ENCODE measurements around the gene MFSD8.
"Not testable (repeated sequence)": the region's sequence is repeated elsewhere in the genome, so short reads cannot be mapped to it uniquely, and the experiment has no call there.

MFSD8 gene

DNA sequence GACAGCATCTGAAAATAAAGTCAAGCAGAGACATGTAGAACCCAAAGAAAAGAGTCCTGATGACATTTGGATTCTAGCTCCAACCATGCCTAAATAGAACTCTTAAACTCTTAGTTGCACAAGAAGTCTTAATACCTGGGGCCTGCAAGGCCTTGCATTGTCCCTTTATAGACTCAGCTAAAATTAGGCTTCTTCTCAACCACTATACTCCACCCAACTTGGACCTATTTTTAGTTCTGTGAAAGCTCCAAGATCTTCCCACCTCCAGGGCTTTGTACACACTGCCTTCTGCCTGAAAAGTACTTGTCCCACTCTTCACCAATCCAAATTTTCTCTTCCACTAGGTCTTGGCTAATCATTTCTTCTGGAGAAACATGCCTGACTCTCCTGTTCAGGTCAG, 47.8 kb downstream of the MFSD8 start:
- ATAC-seq (ENCODE audit: low read depth) (no peak), DNase-seq (ENCODE audit: low spot score) (no peak)
- H3K4me1 ChIP-seq (ENCODE audit: insufficient read depth, poor library complexity, severe bottlenecking), result no peaks in the 10 kb centered on the region
- H3K9me3 ChIP-seq (ENCODE audit: severe bottlenecking), result no peaks in the 10 kb centered on the region
- H3K27me3 ChIP-seq (ENCODE audit: insufficient read depth, poor library complexity, severe bottlenecking), result no peaks in the 10 kb centered on the region
- H3K4me3 ChIP-seq (ENCODE audit: severe bottlenecking), result no peak overlapping the region
- peaks cover 34% of the 10 kb centered on the region for H3K36me3 ChIP-seq (ENCODE audit: low read depth)
- H3K27ac ChIP-seq (ENCODE audit: poor library complexity, severe bottlenecking), result no peak overlapping the region
- TF ChIP-seq, protein P1, sequence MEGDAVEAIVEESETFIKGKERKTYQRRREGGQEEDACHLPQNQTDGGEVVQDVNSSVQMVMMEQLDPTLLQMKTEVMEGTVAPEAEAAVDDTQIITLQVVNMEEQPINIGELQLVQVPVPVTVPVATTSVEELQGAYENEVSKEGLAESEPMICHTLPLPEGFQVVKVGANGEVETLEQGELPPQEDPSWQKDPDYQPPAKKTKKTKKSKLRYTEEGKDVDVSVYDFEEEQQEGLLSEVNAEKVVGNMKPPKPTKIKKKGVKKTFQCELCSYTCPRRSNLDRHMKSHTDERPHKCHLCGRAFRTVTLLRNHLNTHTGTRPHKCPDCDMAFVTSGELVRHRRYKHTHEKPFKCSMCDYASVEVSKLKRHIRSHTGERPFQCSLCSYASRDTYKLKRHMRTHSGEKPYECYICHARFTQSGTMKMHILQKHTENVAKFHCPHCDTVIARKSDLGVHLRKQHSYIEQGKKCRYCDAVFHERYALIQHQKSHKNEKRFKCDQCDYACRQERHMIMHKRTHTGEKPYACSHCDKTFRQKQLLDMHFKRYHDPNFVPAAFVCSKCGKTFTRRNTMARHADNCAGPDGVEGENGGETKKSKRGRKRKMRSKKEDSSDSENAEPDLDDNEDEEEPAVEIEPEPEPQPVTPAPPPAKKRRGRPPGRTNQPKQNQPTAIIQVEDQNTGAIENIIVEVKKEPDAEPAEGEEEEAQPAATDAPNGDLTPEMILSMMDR (IDR thresholded peaks at IDR 0.05; ENCODE audit: poor library complexity, severe bottlenecking), result no peak

DNA sequence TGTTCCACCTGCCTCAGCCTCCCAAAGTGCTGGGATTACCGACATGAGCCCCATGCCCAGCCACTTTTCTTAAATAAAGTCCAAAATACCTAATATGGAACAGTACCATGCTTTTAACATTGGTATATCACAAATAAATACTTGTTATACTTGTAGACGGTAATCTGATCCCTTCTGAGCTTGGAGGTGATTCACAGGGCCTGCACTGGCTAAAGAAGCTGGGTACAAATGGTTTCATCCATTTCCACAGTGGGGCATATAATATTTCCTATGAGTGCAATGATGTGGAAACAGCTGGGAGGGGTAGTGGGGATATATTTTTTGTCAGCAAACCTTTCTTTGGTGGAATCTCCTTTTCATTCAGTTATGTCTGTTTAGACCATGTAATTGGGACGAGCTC, 48.5 kb downstream of the MFSD8 start:
- H3K27me3 ChIP-seq (ENCODE audit: insufficient read depth, poor library complexity, severe bottlenecking), result no peaks in the 10 kb centered on the region
- TF ChIP-seq, protein P1 (IDR thresholded peaks at IDR 0.05; ENCODE audit: poor library complexity, severe bottlenecking), result no peak
- no peak overlapping the region for H3K4me3 ChIP-seq (ENCODE audit: severe bottlenecking)
- DNase-seq (ENCODE audit: low spot score), result no peak
- H3K9me3 ChIP-seq (ENCODE audit: severe bottlenecking), result no peaks in the 10 kb centered on the region
- H3K27ac ChIP-seq (ENCODE audit: poor library complexity, severe bottlenecking), result no peak overlapping the region
- H3K4me1 ChIP-seq (ENCODE audit: insufficient read depth, poor library complexity, severe bottlenecking), result no peaks in the 10 kb centered on the region
- H3K36me3 ChIP-seq (ENCODE audit: low read depth), result peaks cover 34% of the 10 kb centered on the region
- no peak for ATAC-seq (ENCODE audit: low read depth)

DNA sequence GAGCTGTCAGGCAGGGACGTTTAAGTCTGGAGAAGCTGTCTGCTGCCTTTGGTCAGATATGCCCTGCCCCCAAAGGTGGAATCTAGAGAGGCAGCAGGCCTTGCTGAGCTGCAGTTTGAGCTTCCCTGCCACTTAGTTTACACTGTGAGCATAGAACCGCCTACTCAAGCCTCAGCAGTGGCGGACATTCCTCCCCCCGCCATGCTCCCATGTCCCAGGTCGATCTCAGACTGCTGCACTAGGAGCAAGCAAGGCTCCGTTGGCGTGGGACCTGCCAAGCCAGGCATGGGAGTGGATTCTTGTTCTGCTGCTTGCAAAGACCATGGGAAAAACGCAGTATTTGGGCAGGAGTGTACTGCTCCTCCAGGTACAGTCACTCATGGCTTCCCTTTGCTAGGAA, 59.9 kb downstream of the MFSD8 start:
- H3K36me3 ChIP-seq (ENCODE audit: low read depth), result no peaks in the 10 kb centered on the region
- ATAC-seq (ENCODE audit: low read depth) (no peak), DNase-seq (ENCODE audit: low spot score) (no peak)
- no peak overlapping the region for H3K27ac ChIP-seq (ENCODE audit: poor library complexity, severe bottlenecking)
- H3K9me3 ChIP-seq (ENCODE audit: severe bottlenecking), result no peaks in the 10 kb centered on the region
- no peak overlapping the region for H3K4me3 ChIP-seq (ENCODE audit: severe bottlenecking)
- H3K27me3 ChIP-seq (ENCODE audit: insufficient read depth, poor library complexity, severe bottlenecking), result no peaks in the 10 kb centered on the region
- TF ChIP-seq, protein P1 (IDR thresholded peaks at IDR 0.05; ENCODE audit: poor library complexity, severe bottlenecking), result no peak
- H3K4me1 ChIP-seq (ENCODE audit: insufficient read depth, poor library complexity, severe bottlenecking), result no peaks in the 10 kb centered on the region

DNA sequence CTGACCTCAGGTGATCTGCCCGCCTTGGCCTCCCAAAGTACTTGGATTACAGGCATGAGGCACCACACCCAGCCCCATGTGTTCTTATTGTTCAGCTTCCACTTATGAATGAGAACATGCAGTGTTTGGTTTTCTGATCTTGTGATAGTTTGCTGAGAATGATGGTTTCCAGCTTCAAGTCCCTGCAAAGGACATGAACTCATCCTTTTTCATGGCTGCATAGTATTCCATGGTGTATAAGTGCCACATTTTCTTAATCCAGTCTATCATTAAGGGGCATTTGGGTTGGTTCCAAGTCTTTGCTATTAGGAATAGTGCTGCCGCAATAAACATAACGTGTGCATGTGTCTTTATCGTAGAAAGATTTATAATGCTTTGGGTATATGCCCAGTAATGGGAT, 65.3 kb downstream of the MFSD8 start:
- not testable (repeated sequence) for H3K4me3 ChIP-seq (ENCODE audit: severe bottlenecking); H3K27me3 ChIP-seq (ENCODE audit: insufficient read depth, poor library complexity, severe bottlenecking); H3K27ac ChIP-seq (ENCODE audit: poor library complexity, severe bottlenecking); H3K9me3 ChIP-seq (ENCODE audit: severe bottlenecking); ATAC-seq (ENCODE audit: low read depth); H3K4me1 ChIP-seq (ENCODE audit: insufficient read depth, poor library complexity, severe bottlenecking); DNase-seq (ENCODE audit: low spot score)
- peaks cover 37% of the 10 kb centered on the region for H3K36me3 ChIP-seq (ENCODE audit: low read depth)

DNA sequence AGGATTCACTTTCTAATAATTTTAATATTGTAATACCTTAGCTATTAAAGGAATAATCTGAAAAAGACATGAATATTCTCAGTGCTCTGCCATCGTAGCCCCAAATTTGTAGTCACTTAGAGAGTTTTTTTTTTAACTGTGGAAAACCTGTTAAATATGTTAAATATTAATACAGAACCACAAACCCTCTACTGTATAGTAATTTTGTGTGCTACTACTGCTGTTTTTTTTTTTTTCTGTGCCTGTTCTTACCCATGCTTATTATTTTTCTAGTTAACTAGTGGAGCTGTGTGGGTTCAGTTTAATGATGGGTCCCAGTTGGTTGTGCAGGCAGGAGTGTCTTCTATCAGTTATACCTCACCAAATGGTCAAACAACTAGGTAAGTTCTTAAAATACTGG, 68.4 kb downstream of the MFSD8 start:
- Histone ChIP-seq H3K27ac (ENCODE audit: poor library complexity, severe bottlenecking) (no peak overlapping the region), H3K36me3 (ENCODE audit: low read depth) (peaks cover 69% of the 10 kb centered on the region), H3K4me1 (ENCODE audit: insufficient read depth, poor library complexity, severe bottlenecking) (no peaks in the 10 kb centered on the region), H3K27me3 (ENCODE audit: insufficient read depth, poor library complexity, severe bottlenecking) (no peaks in the 10 kb centered on the region), H3K4me3 (ENCODE audit: severe bottlenecking) (no peak overlapping the region), H3K9me3 (ENCODE audit: severe bottlenecking) (no peaks in the 10 kb centered on the region)
- TF ChIP-seq, protein P1 (IDR thresholded peaks at IDR 0.05; ENCODE audit: poor library complexity, severe bottlenecking), result no peak
- DNase-seq (ENCODE audit: low spot score), result no peak
- ATAC-seq (ENCODE audit: low read depth), result no peak
